NAMALWA (cell line): ENCODE results near the gene PCTP.
A peak's percentile ranks its signal among the peaks of the same experiment; 100 is the strongest.

ENCODE experiments used
- DNase-seq: peaks from one replicate; pipeline ENCODE4 v3.0.0-alpha.2; 2015; ENCODE audit warnings: low spot score

The PCTP gene

GRCh38 chr17:55806745-55807495, 56.1 kb downstream of the PCTP start:
- no peak for DNase-seq

GRCh38 chr17:55811536-55811935, 60.7 kb downstream of the PCTP start:
- DNase-seq, result no peak

- DNase-seq, result no peak
These were observed 61.5 kb downstream of the PCTP start for GRCh38 chr17:55812323-55812722.

GRCh38 chr17:55813944-55814343, 63.1 kb downstream of the PCTP start:
- DNase-seq, result no peak

GRCh38 chr17:55814377-55814776, 63.5 kb downstream of the PCTP start:
- DNase-seq, result no peak

GRCh38 chr17:55816532-55817396, 65.9 kb downstream of the PCTP start:
- no peak for DNase-seq

GRCh38 chr17:55817397-55817709, 66.5 kb downstream of the PCTP start:
- no peak for DNase-seq

GRCh38 chr17:55818026-55818425, 67.2 kb downstream of the PCTP start:
- no peak for DNase-seq

- DNase-seq, result no peak
These were observed 67.9 kb downstream of the PCTP start for GRCh38 chr17:55818451-55819375.

GRCh38 chr17:55820675-55821074, 69.8 kb downstream of the PCTP start:
- no peak for DNase-seq

- no peak for DNase-seq
These were observed 71.2 kb downstream of the PCTP start for GRCh38 chr17:55822028-55822427.

GRCh38 chr17:55825213-55825612, 74.4 kb downstream of the PCTP start:
- peak; percentile 31 for DNase-seq
